HepG2 (cell line): Measurements from ENCODE around the gene AHSP. TPM values are rescaled to one million over a fixed set of nuclear protein-coding genes. Genes with fewer than 3 reads are reported as not detected.

ENCODE experiments used
- ATAC-seq: fragments of 200-7000 bp; cut with Tn5 transposase; 3 replicates; pipeline ENCODE4 v1.9.1; 2020; ENCODE audit warnings: mild to moderate bottlenecking, moderate library complexity
- BruUV-seq: library from RNA; stranded (reverse); fragments of 400-500 nt; replicated peaks from 2 replicates; lab custom pipeline; 2021; lab: Mats Ljungman, UMichigan
- CTCF ChIA-PET: fragments of 300-600 bp; formaldehyde crosslinking; extraction: SDS; loops from one replicate; lab custom pipeline; 2021; ENCODE audit warnings: low total read pairs, inconsistent platforms, low intra/inter-chr PET ratio; lab: Yijun Ruan, JAX
- POLR2A ChIA-PET: fragments of 350-600 bp; sonication (Branson Sonifier 250); formaldehyde crosslinking; loops from one replicate; lab custom pipeline; 2020; ENCODE audit warnings: antibody characterized with exemption, inconsistent platforms; lab: Yijun Ruan, JAX
- DNase-seq: peaks from one replicate; pipeline ENCODE4 v3.0.0-alpha.2; 2015; ENCODE audit warnings: low spot score
- FAIRE-seq: peaks from 3 replicates; lab custom pipeline; 2011; peaks lifted over from hg19 to GRCh38; lab: Jason Lieb, UNC
- H2AFZ ChIP-seq: one replicate; pipeline ENCODE4 v1.6.1; 2011; ENCODE audit warnings: low read length, inconsistent platforms
- H3K27ac ChIP-seq: fragments of 300-600 bp; 3 replicates; pipeline ENCODE4 v1.8.0; 2011; ENCODE audit warnings: mixed run types, mild to moderate bottlenecking, mixed read lengths, low read length, inconsistent platforms; ENCODE audit not compliant: insufficient read depth; ENCODE audit errors: extremely low read length
- H3K27me3 ChIP-seq, 2 experiments: fragments of 200-600 bp in 1 of 2; 2 replicates in 1 of 2; 3 replicates in 1 of 2; pipeline versions ENCODE4 v1.6.0 to v1.8.0; 2011; ENCODE audit warnings: low read length in 2 of 2, mild to moderate bottlenecking in 2 of 2, moderate library complexity in 2 of 2, inconsistent platforms in 1 of 2; ENCODE audit not compliant: insufficient read depth in 2 of 2, control insufficient read depth in 1 of 2
- H3K36me3 ChIP-seq, 2 experiments: fragments of 200-600 bp in 1 of 2; replicated peaks in 1 of 2; 2 replicates in 1 of 2; 3 replicates in 1 of 2; pipeline versions ENCODE4 v1.5.1 to v1.8.0; 2011; ENCODE audit warnings: low read length in 2 of 2, inconsistent platforms in 1 of 2; ENCODE audit not compliant: insufficient read depth in 2 of 2, control insufficient read depth in 1 of 2
- H3K4me1 ChIP-seq: 2 replicates; pipeline ENCODE4 v1.5.1; 2012; ENCODE audit warnings: low read length, inconsistent platforms; ENCODE audit not compliant: insufficient read depth
- H3K4me2 ChIP-seq: 2 replicates; pipeline ENCODE4 v1.6.0; 2011; ENCODE audit warnings: low read depth, low read length, inconsistent platforms
- H3K4me3 ChIP-seq, 3 experiments: fragments of 200-600 bp in 1 of 3; sonication (generic), shearing (Covaris generic) in 1 of 3; replicated peaks in 1 of 3; 2 replicates each; pipeline ENCODE4 v1.5.1; 2011 to 2016; ENCODE audit warnings: low read length in 3 of 3, inconsistent platforms in 2 of 3, low read depth in 2 of 3, mild to moderate bottlenecking in 2 of 3, control low read depth in 1 of 3, mixed read lengths in 1 of 3; ENCODE audit not compliant: insufficient read depth in 1 of 3
- H3K79me2 ChIP-seq: one replicate; pipeline ENCODE4 v1.6.1; 2011; ENCODE audit warnings: low read length, inconsistent platforms; ENCODE audit not compliant: insufficient read depth
- H3K9ac ChIP-seq: 2 replicates; pipeline ENCODE4 v1.6.0; 2011; ENCODE audit warnings: mild to moderate bottlenecking, low read depth, low read length, inconsistent platforms; ENCODE audit not compliant: insufficient read depth
- H3K9me3 ChIP-seq: 2 replicates; pipeline ENCODE4 v1.5.1; 2012; ENCODE audit warnings: mild to moderate bottlenecking, low read length
- H4K20me1 ChIP-seq: 2 replicates; pipeline ENCODE4 v1.6.0; 2011; ENCODE audit warnings: inconsistent platforms, mild to moderate bottlenecking, low read length, moderate library complexity; ENCODE audit not compliant: insufficient read depth
- EZH2 ChIP-seq: conservative IDR thresholded peaks from 2 replicates; pipeline ENCODE4 v1.6.1; 2012; ENCODE audit warnings: mild to moderate bottlenecking, low read depth, low read length, moderate library complexity
- FIP1L1 ChIP-seq: fragments of 200-400 bp; formaldehyde crosslinking; IDR thresholded peaks from 2 replicates; pipeline ENCODE4 v1.6.1; 2018; ENCODE audit warnings: low read depth, mild to moderate bottlenecking, low read length, moderate library complexity, borderline replicate concordance; ENCODE audit not compliant: insufficient read depth
- JUND ChIP-seq: sonication (generic); formaldehyde crosslinking; IDR thresholded peaks from 2 replicates; pipeline ENCODE4 v1.8.0; 2022; ENCODE audit warnings: mild to moderate bottlenecking, missing genetic modification reagents
- KLF12 ChIP-seq: sonication (generic); formaldehyde crosslinking; IDR thresholded peaks from 2 replicates; pipeline ENCODE4 v1.4.0; 2020; ENCODE audit warnings: missing genetic modification reagents, borderline replicate concordance
- ZNF687 ChIP-seq: sonication (generic); formaldehyde crosslinking; IDR thresholded peaks from 2 replicates; pipeline ENCODE4 v1.5.1; 2020; ENCODE audit warnings: mild to moderate bottlenecking, missing genetic modification reagents, moderate library complexity
- ZNF768 ChIP-seq: sonication (generic); formaldehyde crosslinking; IDR thresholded peaks from 2 replicates; pipeline ENCODE4 v1.4.0; 2020; ENCODE audit warnings: missing genetic modification reagents
- ZNF776 ChIP-seq: sonication (generic); formaldehyde crosslinking; IDR thresholded peaks from 2 replicates; pipeline ENCODE4 v1.4.0; 2020; ENCODE audit warnings: mild to moderate bottlenecking, missing genetic modification reagents
- WGBS: methylation state at CpG from one replicate; pipeline ENCODE4 v1.1.6; 2017; ENCODE audit warnings: low lambda C conversion rate; 5-methylcytosine and 5-hydroxymethylcytosine counted together
- in situ Hi-C: cut with HindIII; loops from 2 replicates; pipeline ENCODE4 v1.10.0; 2017; ENCODE audit warnings: low pct_unique_long_range_greater_than_20kb; ENCODE audit not compliant: extremely low pct_ligation_motif_present
- intact Hi-C: fragments of 100-400 bp; cut with micrococcal nuclease; formaldehyde crosslinking; loops from one replicate; pipeline ENCODE4 v1.10.0; 2022; ENCODE audit not compliant: unreplicated experiment
- polyA plus RNA-seq, 8 experiments: library from polyadenylated mRNA; depleted of rRNA in 3 of 8; stranded (reverse) in 7 of 8; unstranded in 1 of 8; fragments of >200 nt; fragmentation: Illumina TruSeq in 4 of 8; extraction: Trizol in 4 of 8; gene quantifications; 2 replicates each; pipeline versions ENCODE4 v1.2.1 to v1.2.3, GENCODE V29; 2011 to 2016; ENCODE audit warnings: low read depth in 4 of 8, missing spikeins in 1 of 8, mixed read lengths in 1 of 8; ENCODE audit not compliant: insufficient read depth in 1 of 8
- total RNA-seq, 5 experiments: library from RNA; depleted of rRNA; stranded (reverse); fragments of >200 nt; fragmentation: Illumina TruSeq; extraction: Trizol; gene quantifications; 2 replicates each; pipeline ENCODE4 v1.2.3, GENCODE V29; 2016; ENCODE audit warnings: low read depth in 1 of 5

The AHSP gene
- total and polyA plus RNA-seq, 2 of the 13 experiments (the other 11 are each of a cell fraction or from before 2014, with no cell fraction given): not detected

- DNase-seq: no peak
- Histone ChIP-seq H2AFZ (no peak overlapping the region), H3K9me3 (no peaks in the 10 kb centered on the region), H4K20me1 (no peaks in the 10 kb centered on the region), H3K27ac (no peak overlapping the region), H3K4me1 (peaks cover 26% of the 10 kb centered on the region), H3K27me3 (peaks cover 0 to 28% of the 10 kb centered on the region in 2 experiments; a peak in 4 of 5 replicates), H3K79me2 (no peaks in the 10 kb centered on the region), H3K4me3 (peak overlapping the region in 1 of 3 experiments; percentile 45; a peak in 1 of 6 replicates), H3K9ac (no peak overlapping the region), H3K36me3 (no peaks in the 10 kb centered on the region), H3K4me2 (peak overlapping the region; percentile 57)
- CTCF ChIA-PET: no interaction called here
- FAIRE-seq: no peak
- ATAC-seq: peak; percentile 66
- TF ChIP-seq ZNF687: peak; percentile 18; the same call in 1 of the 2 replicates
- 0 out of 2 replicates have a peak, but pooled peaks have one; percentile 12 for TF ChIP-seq JUND
- peak; percentile 17; the same call in 1 of the 2 replicates for TF ChIP-seq ZNF768 (CRISPR knock-in tag)
- TF ChIP-seq EZH2: peak; percentile 89
- TF ChIP-seq KLF12 (CRISPR knock-in tag): no peak
- 0 out of 2 replicates have a peak, but pooled peaks have one; percentile 24 for TF ChIP-seq ZNF776 (CRISPR knock-in tag)
- TF ChIP-seq FIP1L1: no peak
- intact Hi-C loops: no loop called here
- no TSS peak for BruUV-seq
- in situ Hi-C loops: no loop called here
- WGBS: 1% methylated on average over 9 of the region's 17 CpGs
- POLR2A ChIA-PET: interaction anchor here (1.1 kb wide), 1 partner anchor 183 kb away, joined by 3 read pairs; a partner anchor contains a TSS
These were observed 2.2 kb downstream of the AHSP start for GRCh38 chr16:31529937-31530312.
